ENCODE measurements around the gene PELI1. TPM values are rescaled to one million over a fixed set of nuclear protein-coding genes. Genes with fewer than 3 reads are reported as not detected.

Gene PELI1
- total RNA-seq, 1 donor from 2014 or later: 88.7 TPM

DNA sequence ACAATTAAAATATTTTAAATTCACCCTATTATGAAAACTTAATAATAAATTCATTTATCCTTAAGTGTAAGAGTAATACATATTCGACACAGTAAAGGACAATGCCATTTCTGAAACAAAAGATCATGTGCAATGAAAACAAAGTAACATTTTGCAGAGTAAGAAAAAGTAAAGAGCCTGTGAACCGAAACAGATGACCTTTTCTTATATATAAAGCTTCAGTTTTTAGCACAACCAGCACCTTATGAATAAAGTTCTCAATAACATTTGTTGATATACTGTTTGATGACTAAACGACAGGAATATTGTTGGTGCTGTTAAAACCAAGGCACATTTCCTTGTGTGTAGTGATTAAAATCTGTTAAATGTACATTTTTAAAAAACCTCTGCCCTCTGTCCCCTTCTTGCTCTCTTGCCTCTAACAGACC, 1.5 kb downstream of the PELI1 start:
- Histone ChIP-seq H4K20me1 (ENCODE audit: low read depth) (peaks cover 43% of the 10 kb centered on the region), H3K4me2 (peak overlapping the region; percentile 97), H3K4me1 (peaks cover 37% of the 10 kb centered on the region), H3K36me3 (no peaks in the 10 kb centered on the region), H3K79me2 (ENCODE audit: low read depth) (peaks cover 59% of the 10 kb centered on the region), H3K4me3 (peak overlapping the region; percentile 93), H3K27ac (no peak overlapping the region), H3K9me3 (ENCODE audit: low read depth) (no peaks in the 10 kb centered on the region), H3K27me3 (no peaks in the 10 kb centered on the region), H3F3A (ENCODE audit: low read depth) (no peaks in the 10 kb centered on the region), H3K9ac (peak overlapping the region; percentile 84), H2AFZ (replicated peaks) (peak overlapping the region; percentile 29)
- H3K27ac Mint-ChIP-seq: peak overlapping the region; percentile 80
- peak overlapping the region; percentile 93 for H3K4me3 Mint-ChIP-seq
- peaks cover 10% of the 10 kb centered on the region for H3K36me3 Mint-ChIP-seq
- DNase-seq (ENCODE audit: low spot score): no peak
- H3K4me1 Mint-ChIP-seq: peaks cover 31% of the 10 kb centered on the region
- H3K27me3 Mint-ChIP-seq (ENCODE audit: insufficient read depth, low read depth): no peaks in the 10 kb centered on the region
- no peaks in the 10 kb centered on the region for H3K9me3 Mint-ChIP-seq
- TF ChIP-seq, protein P1, sequence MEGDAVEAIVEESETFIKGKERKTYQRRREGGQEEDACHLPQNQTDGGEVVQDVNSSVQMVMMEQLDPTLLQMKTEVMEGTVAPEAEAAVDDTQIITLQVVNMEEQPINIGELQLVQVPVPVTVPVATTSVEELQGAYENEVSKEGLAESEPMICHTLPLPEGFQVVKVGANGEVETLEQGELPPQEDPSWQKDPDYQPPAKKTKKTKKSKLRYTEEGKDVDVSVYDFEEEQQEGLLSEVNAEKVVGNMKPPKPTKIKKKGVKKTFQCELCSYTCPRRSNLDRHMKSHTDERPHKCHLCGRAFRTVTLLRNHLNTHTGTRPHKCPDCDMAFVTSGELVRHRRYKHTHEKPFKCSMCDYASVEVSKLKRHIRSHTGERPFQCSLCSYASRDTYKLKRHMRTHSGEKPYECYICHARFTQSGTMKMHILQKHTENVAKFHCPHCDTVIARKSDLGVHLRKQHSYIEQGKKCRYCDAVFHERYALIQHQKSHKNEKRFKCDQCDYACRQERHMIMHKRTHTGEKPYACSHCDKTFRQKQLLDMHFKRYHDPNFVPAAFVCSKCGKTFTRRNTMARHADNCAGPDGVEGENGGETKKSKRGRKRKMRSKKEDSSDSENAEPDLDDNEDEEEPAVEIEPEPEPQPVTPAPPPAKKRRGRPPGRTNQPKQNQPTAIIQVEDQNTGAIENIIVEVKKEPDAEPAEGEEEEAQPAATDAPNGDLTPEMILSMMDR (IDR thresholded peaks at IDR 0.05): no peak
- TF ChIP-seq EZH2 (IDR thresholded peaks at IDR 0.05): no peak
- no peak for TF ChIP-seq EZH2phosphoT487 (IDR thresholded peaks at IDR 0.05)

DNA sequence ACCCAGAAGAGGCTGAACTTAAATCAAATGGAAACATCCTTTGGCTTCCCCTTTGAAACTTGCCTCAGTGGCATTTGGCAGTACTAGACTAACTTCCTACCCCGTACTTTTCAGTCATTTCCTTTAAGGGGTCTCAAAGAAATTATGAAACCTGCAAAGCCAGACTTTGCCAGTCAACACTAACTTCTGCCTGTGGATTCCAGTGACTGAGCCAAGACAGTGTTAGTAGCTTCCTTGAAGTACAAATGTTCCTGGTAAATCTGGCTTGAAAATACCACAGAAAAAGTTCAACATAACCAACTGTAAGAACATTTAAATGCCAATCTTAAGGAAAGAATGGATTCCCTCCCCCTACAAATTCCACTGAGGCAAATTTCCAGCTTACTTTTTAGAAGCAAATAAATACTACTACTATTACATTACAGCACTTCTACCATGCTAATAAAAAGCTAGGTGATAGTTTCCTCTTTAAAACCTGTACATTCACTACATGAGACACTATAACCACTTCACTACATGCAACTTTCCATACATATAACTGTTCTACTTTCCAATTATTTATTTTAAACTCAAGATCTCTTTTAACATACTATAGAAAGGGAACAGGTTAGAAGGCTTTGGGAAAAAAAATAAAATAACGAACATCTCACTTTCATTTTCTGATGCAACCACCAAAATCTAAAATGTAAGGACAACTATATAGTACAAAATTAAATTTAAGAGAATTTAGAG, 2.4 kb downstream of the PELI1 start:
- Mint-ChIP-seq H3K4me3 (peak overlapping the region; percentile 93), H3K27ac (no peak overlapping the region)
- no peak overlapping the region for H2AFZ ChIP-seq (replicated peaks)

DNA sequence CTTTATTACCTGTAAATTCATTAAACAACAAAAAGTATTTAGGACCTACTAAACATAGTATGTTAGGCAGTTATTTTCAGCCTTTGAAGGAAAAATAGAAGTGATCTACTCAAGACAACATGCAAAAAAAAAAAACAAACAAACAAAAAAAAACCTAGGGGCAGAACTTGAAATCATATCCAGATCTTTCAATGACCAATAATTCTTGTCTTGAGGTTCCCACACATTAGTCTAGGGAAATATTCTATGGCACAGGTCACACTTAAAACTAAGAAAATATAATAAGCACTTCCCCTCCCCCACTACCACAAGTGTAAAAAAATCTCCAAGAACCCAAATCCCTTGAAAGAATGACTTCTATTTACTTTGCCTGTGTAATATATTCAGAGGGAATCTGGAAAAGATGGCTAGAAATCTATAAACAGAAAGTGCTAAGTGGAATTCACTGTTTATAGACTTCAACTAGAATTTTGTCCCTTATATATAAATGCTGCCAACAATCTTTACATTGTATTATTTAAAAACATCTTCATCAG, 3.5 kb downstream of the PELI1 start:
- Histone ChIP-seq H3K4me2 (peak overlapping the region; percentile 97), H3F3A (ENCODE audit: low read depth) (no peaks in the 10 kb centered on the region), H3K4me3 (no peak overlapping the region), H3K9me3 (ENCODE audit: low read depth) (no peaks in the 10 kb centered on the region), H3K27me3 (no peaks in the 10 kb centered on the region), H3K27ac (no peak overlapping the region), H3K4me1 (peaks cover 37% of the 10 kb centered on the region), H3K79me2 (ENCODE audit: low read depth) (peaks cover 79% of the 10 kb centered on the region), H3K36me3 (no peaks in the 10 kb centered on the region), H4K20me1 (ENCODE audit: low read depth) (peaks cover 61% of the 10 kb centered on the region), H2AFZ (replicated peaks) (no peak overlapping the region), H3K9ac (no peak overlapping the region)
- Mint-ChIP-seq H3K36me3 (peaks cover 16% of the 10 kb centered on the region), H3K4me3 (peak overlapping the region; percentile 4), H3K27ac (no peak overlapping the region), H3K9me3 (no peaks in the 10 kb centered on the region), H3K4me1 (peaks cover 33% of the 10 kb centered on the region), H3K27me3 (ENCODE audit: insufficient read depth, low read depth) (no peaks in the 10 kb centered on the region)
- no peak for DNase-seq (ENCODE audit: low spot score)
- TF ChIP-seq, protein P1 (IDR thresholded peaks at IDR 0.05): no peak
- TF ChIP-seq EZH2phosphoT487 (IDR thresholded peaks at IDR 0.05): no peak
- no peak for TF ChIP-seq EZH2 (IDR thresholded peaks at IDR 0.05)

More for the DNA sequence above, 2.4 kb downstream of the PELI1 start:
- no peaks in the 10 kb centered on the region for H3K9me3 ChIP-seq (ENCODE audit: low read depth)
- peak overlapping the region; percentile 5 for H3K27ac ChIP-seq
- H3F3A ChIP-seq (ENCODE audit: low read depth): no peaks in the 10 kb centered on the region
- H3K4me2 ChIP-seq: peak overlapping the region; percentile 97
- peak overlapping the region; percentile 93 for H3K4me3 ChIP-seq
- TF ChIP-seq EZH2phosphoT487 (IDR thresholded peaks at IDR 0.05) (no peak), EZH2 (IDR thresholded peaks at IDR 0.05) (no peak)
- TF ChIP-seq, protein P1 (IDR thresholded peaks at IDR 0.05): no peak
- no peaks in the 10 kb centered on the region for H3K36me3 ChIP-seq
- peak; percentile 7 for DNase-seq (ENCODE audit: low spot score)
- H3K79me2 ChIP-seq (ENCODE audit: low read depth): peaks cover 68% of the 10 kb centered on the region
- no peaks in the 10 kb centered on the region for H3K9me3 Mint-ChIP-seq
- no peaks in the 10 kb centered on the region for H3K27me3 Mint-ChIP-seq (ENCODE audit: insufficient read depth, low read depth)
- peak overlapping the region; percentile 84 for H3K9ac ChIP-seq
- H3K4me1 ChIP-seq: peaks cover 37% of the 10 kb centered on the region
- peaks cover 14% of the 10 kb centered on the region for H3K36me3 Mint-ChIP-seq
- H3K4me1 Mint-ChIP-seq: peaks cover 33% of the 10 kb centered on the region
- peaks cover 50% of the 10 kb centered on the region for H4K20me1 ChIP-seq (ENCODE audit: low read depth)
- H3K27me3 ChIP-seq: no peaks in the 10 kb centered on the region

Measured in neural progenitor cell (in vitro differentiated cells).